Neural progenitor cell (in vitro differentiated cells): ENCODE results near the gene HEMK1. TPM values are rescaled to one million over a fixed set of nuclear protein-coding genes. Genes with fewer than 3 reads are reported as not detected.

Experiments
- DNase-seq: peaks from one replicate; pipeline ENCODE4 v3.0.0-alpha.2; 2016; ENCODE audit warnings: low spot score
- H2AFZ ChIP-seq: fragments of 200-600 bp; sonication (generic); replicated peaks from 2 replicates; pipeline ENCODE4 v1.6.1; 2016; ENCODE audit warnings: antibody characterized with exemption
- H3F3A ChIP-seq: fragments of 200-600 bp; sonication (generic); 2 replicates; pipeline ENCODE4 v1.6.1; 2016; ENCODE audit warnings: antibody characterized with exemption, low read depth
- H3K27ac ChIP-seq: fragments of 200-600 bp; sonication (generic); 2 replicates; pipeline ENCODE4 v1.5.1; 2016; ENCODE audit warnings: mild to moderate bottlenecking
- H3K27me3 ChIP-seq: fragments of 200-600 bp; sonication (generic); 2 replicates; pipeline ENCODE4 v1.6.1; 2016; ENCODE audit warnings: mild to moderate bottlenecking, moderate library complexity
- H3K36me3 ChIP-seq: fragments of 200-600 bp; sonication (generic); 2 replicates; pipeline ENCODE4 v1.5.1; 2016
- H3K4me1 ChIP-seq: fragments of 200-600 bp; sonication (generic); 2 replicates; pipeline ENCODE4 v1.6.1; 2016; ENCODE audit warnings: mixed run types
- H3K4me2 ChIP-seq: fragments of 200-600 bp; sonication (generic); 2 replicates; pipeline ENCODE4 v1.6.1; 2016
- H3K4me3 ChIP-seq: fragments of 200-600 bp; sonication (generic); 2 replicates; pipeline ENCODE4 v1.5.1; 2016
- H3K79me2 ChIP-seq: fragments of 200-600 bp; sonication (generic); 2 replicates; pipeline ENCODE4 v1.6.1; 2016; ENCODE audit warnings: low read depth
- H3K9ac ChIP-seq: fragments of 200-600 bp; sonication (generic); 2 replicates; pipeline ENCODE4 v1.6.1; 2016
- H3K9me3 ChIP-seq: fragments of 200-600 bp; sonication (generic); 2 replicates; pipeline ENCODE4 v1.5.1; 2016; ENCODE audit warnings: low read depth
- H4K20me1 ChIP-seq: fragments of 200-600 bp; sonication (generic); 2 replicates; pipeline ENCODE4 v1.6.1; 2016; ENCODE audit warnings: low read depth
- H3K27ac Mint-ChIP-seq: 3 replicates; pipeline ENCODE4 v1.8.0; 2021; ENCODE audit warnings: mixed read lengths
- H3K27me3 Mint-ChIP-seq: 2 replicates; pipeline ENCODE4 v1.8.0; 2022; ENCODE audit warnings: low read depth, mild to moderate bottlenecking, inconsistent platforms, moderate library complexity, mixed read lengths; ENCODE audit not compliant: insufficient read depth
- H3K36me3 Mint-ChIP-seq: 3 replicates; pipeline ENCODE4 v1.8.0; 2021; ENCODE audit warnings: mixed read lengths
- H3K4me1 Mint-ChIP-seq: 3 replicates; pipeline ENCODE4 v1.8.0; 2021; ENCODE audit warnings: mixed read lengths
- H3K4me3 Mint-ChIP-seq: 3 replicates; pipeline ENCODE4 v1.8.0; 2021; ENCODE audit warnings: mild to moderate bottlenecking, moderate library complexity, mixed read lengths
- H3K9me3 Mint-ChIP-seq: 3 replicates; pipeline ENCODE4 v1.8.0; 2020; ENCODE audit warnings: mixed read lengths
- CTCF ChIP-seq: fragments of 200-600 bp; sonication (generic); IDR thresholded peaks from 2 replicates; pipeline ENCODE4 v1.5.1; 2017; ENCODE audit warnings: antibody characterized with exemption, mild to moderate bottlenecking
- EZH2 ChIP-seq: fragments of 200-600 bp; sonication (generic); IDR thresholded peaks from 2 replicates; pipeline ENCODE4 v1.6.1; 2017; ENCODE audit warnings: antibody characterized with exemption, mild to moderate bottlenecking, moderate library complexity
- EZH2phosphoT487 ChIP-seq: fragments of 200-600 bp; sonication (generic); IDR thresholded peaks from 2 replicates; pipeline ENCODE4 v1.6.1; 2017; ENCODE audit warnings: antibody characterized with exemption
- total RNA-seq: library from RNA; depleted of rRNA; stranded (reverse); fragments of >200 nt; gene quantifications from 2 replicates; pipeline ENCODE4 v1.2.3, GENCODE V29; 2015; ENCODE audit warnings: low replicate concordance

Gene HEMK1
- total RNA-seq, 1 donor from 2014 or later = 9.3 TPM

- H3K27me3 Mint-ChIP-seq = peaks cover 16% of the 10 kb centered on the region
- Histone ChIP-seq H4K20me1 (peaks cover 14% of the 10 kb centered on the region), H3K4me2 (no peak overlapping the region), H3F3A (peaks cover 8% of the 10 kb centered on the region), H3K9ac (no peak overlapping the region), H3K9me3 (no peaks in the 10 kb centered on the region), H2AFZ (no peak overlapping the region), H3K4me3 (no peak overlapping the region), H3K4me1 (peaks cover 25% of the 10 kb centered on the region), H3K36me3 (no peaks in the 10 kb centered on the region), H3K27me3 (no peaks in the 10 kb centered on the region), H3K79me2 (no peaks in the 10 kb centered on the region), H3K27ac (no peak overlapping the region)
- H3K27ac Mint-ChIP-seq = no peak overlapping the region
- H3K9me3 Mint-ChIP-seq = no peaks in the 10 kb centered on the region
- no peak overlapping the region for H3K4me3 Mint-ChIP-seq
- H3K36me3 Mint-ChIP-seq = no peaks in the 10 kb centered on the region
- peaks cover 12% of the 10 kb centered on the region for H3K4me1 Mint-ChIP-seq
- peak; percentile 36 for DNase-seq
- TF ChIP-seq EZH2 (no peak), CTCF (no peak), EZH2phosphoT487 (no peak)
These were observed 46.0 kb upstream of the HEMK1 start for GRCh38 chr3:50523279-50523811.

- peaks cover 22% of the 10 kb centered on the region for H3K27me3 Mint-ChIP-seq
These were observed 44.6 kb upstream of the HEMK1 start for GRCh38 chr3:50524746-50525145.

GRCh38 chr3:50525191-50525910 is 44.0 kb upstream of the HEMK1 start:
- Histone ChIP-seq H3K4me1 (peaks cover 24% of the 10 kb centered on the region), H3K36me3 (no peaks in the 10 kb centered on the region), H3K4me2 (no peak overlapping the region), H3K27me3 (peaks cover 6% of the 10 kb centered on the region), H4K20me1 (peaks cover 11% of the 10 kb centered on the region), H3K4me3 (no peak overlapping the region), H2AFZ (no peak overlapping the region), H3K9me3 (no peaks in the 10 kb centered on the region), H3K79me2 (no peaks in the 10 kb centered on the region), H3K9ac (no peak overlapping the region), H3F3A (peaks cover 4% of the 10 kb centered on the region), H3K27ac (no peak overlapping the region)
- H3K4me1 Mint-ChIP-seq = peaks cover 7% of the 10 kb centered on the region
- no peak overlapping the region for H3K4me3 Mint-ChIP-seq
- H3K27me3 Mint-ChIP-seq = peaks cover 22% of the 10 kb centered on the region
- TF ChIP-seq CTCF = no peak
- no peak for TF ChIP-seq EZH2phosphoT487
- TF ChIP-seq EZH2 = no peak
- H3K27ac Mint-ChIP-seq = no peak overlapping the region
- H3K36me3 Mint-ChIP-seq = no peaks in the 10 kb centered on the region
- no peak for DNase-seq
- H3K9me3 Mint-ChIP-seq = no peaks in the 10 kb centered on the region

More at GRCh38 chr3:50524746-50525145, 44.6 kb upstream of the HEMK1 start:
- TF ChIP-seq EZH2 (no peak), CTCF (no peak), EZH2phosphoT487 (no peak)
- H3K36me3 Mint-ChIP-seq = no peaks in the 10 kb centered on the region
- Histone ChIP-seq H3K36me3 (no peaks in the 10 kb centered on the region), H3K4me1 (peaks cover 20% of the 10 kb centered on the region), H3K27me3 (peaks cover 2% of the 10 kb centered on the region), H4K20me1 (peaks cover 12% of the 10 kb centered on the region), H3F3A (peaks cover 6% of the 10 kb centered on the region), H3K4me3 (no peak overlapping the region), H3K79me2 (no peaks in the 10 kb centered on the region), H3K9ac (no peak overlapping the region), H3K27ac (no peak overlapping the region), H3K9me3 (no peaks in the 10 kb centered on the region), H2AFZ (no peak overlapping the region), H3K4me2 (no peak overlapping the region)
- no peak overlapping the region for H3K27ac Mint-ChIP-seq
- peaks cover 6% of the 10 kb centered on the region for H3K4me1 Mint-ChIP-seq
- DNase-seq = no peak
- H3K9me3 Mint-ChIP-seq = no peaks in the 10 kb centered on the region
- no peak overlapping the region for H3K4me3 Mint-ChIP-seq
